ENCODE results near the gene COL23A1.

COL23A1 gene

DNA sequence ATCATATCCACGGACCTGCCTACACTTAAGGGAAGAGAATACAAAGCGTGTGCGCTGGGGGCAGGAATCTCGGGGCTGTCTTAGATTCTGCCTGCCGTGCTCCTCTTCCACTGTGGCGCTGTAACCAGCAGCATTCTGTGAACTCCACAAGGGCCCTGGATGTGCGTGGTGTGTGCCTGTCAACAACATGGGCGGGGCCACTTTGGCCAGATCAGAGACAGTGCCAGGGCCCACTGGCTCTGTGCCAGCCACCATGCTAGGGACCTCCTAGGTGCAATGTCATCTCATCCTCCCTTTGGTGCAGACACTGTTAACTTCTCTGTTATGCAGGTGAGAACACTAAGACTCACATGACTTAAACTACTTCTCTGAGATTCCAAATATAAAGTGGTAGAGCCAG is 113.7 kb downstream of the COL23A1 start:
- peak overlapping the region; percentile 85 for H3K27ac ChIP-seq
- H3K27me3 ChIP-seq = no peaks in the 10 kb centered on the region
- peak overlapping the region in 1 of 2 experiments; percentile 47 for H3K4me3 ChIP-seq (ENCODE audit: low read depth in 1 of 2, low read length in 1 of 2)
- peaks cover 56 to 64% of the 10 kb centered on the region in 2 experiments for H3K4me1 ChIP-seq (ENCODE audit: control insufficient read depth in 1 of 2, insufficient read depth in 1 of 2, low read depth in 1 of 2, low read length in 1 of 2)
- TF ChIP-seq, protein P1, sequence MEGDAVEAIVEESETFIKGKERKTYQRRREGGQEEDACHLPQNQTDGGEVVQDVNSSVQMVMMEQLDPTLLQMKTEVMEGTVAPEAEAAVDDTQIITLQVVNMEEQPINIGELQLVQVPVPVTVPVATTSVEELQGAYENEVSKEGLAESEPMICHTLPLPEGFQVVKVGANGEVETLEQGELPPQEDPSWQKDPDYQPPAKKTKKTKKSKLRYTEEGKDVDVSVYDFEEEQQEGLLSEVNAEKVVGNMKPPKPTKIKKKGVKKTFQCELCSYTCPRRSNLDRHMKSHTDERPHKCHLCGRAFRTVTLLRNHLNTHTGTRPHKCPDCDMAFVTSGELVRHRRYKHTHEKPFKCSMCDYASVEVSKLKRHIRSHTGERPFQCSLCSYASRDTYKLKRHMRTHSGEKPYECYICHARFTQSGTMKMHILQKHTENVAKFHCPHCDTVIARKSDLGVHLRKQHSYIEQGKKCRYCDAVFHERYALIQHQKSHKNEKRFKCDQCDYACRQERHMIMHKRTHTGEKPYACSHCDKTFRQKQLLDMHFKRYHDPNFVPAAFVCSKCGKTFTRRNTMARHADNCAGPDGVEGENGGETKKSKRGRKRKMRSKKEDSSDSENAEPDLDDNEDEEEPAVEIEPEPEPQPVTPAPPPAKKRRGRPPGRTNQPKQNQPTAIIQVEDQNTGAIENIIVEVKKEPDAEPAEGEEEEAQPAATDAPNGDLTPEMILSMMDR (IDR thresholded peaks at IDR 0.05) = no peak
- H3K36me3 ChIP-seq = no peaks in the 10 kb centered on the region
- H3K9me3 ChIP-seq = no peaks in the 10 kb centered on the region

DNA sequence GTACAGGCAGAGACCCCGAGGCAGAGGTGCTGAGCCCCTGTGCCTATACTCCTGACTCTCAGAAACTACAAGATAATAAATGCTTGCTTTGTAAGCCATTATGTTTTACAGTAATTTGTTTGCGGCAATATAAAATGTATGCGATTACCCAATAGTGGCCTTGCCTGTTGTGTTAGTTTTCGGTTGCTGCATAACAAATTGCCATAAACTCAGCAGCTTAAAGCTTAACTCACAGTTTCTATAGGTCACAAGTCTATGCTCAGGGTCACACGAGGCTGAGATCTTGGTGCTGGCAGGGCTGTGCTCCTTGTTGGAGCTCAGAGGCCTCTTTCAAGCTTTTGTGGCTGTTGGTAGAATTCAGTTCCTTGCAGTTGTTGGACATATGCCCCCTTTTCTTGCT is 114.8 kb downstream of the COL23A1 start:
- Histone ChIP-seq H3K27ac (peak overlapping the region; percentile 85), H3K36me3 (no peaks in the 10 kb centered on the region), H3K4me1 (ENCODE audit: control insufficient read depth in 1 of 2, insufficient read depth in 1 of 2, low read depth in 1 of 2, low read length in 1 of 2) (peaks cover 56 to 64% of the 10 kb centered on the region in 2 experiments), H3K9me3 (no peaks in the 10 kb centered on the region), H3K4me3 (ENCODE audit: low read depth in 1 of 2, low read length in 1 of 2) (no peak overlapping the region), H3K27me3 (no peaks in the 10 kb centered on the region)
- TF ChIP-seq, protein P1 (IDR thresholded peaks at IDR 0.05) = no peak

DNA sequence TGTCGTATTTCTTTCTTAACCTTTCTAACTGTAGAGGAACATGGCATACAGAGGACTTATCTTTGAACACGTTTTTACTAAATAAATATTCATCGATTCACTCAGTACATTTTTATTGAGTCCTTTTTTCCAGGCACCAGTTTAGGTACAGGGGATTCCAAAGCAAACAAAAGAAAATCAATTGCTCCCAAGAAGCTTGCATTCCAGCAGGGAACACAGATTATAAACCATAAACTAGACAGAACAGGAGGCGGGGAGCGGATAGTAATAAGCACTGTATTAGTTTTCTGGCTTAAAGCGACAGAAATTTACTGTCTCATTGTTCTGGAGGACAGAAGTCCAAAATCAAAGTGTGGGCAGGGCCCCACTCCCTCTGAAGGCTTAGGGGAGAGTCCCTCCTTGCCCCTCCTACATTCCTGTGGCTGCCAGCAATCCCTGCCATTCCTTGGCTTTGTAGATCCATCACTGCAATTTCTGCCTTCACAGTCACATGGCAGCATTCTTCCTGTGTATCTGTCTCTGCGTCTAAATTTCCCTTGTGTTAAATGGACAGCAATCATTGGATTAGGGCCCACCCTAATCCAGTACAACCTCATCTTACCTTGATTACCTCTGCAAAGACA is 115.5 kb downstream of the COL23A1 start:
- H3K9me3 ChIP-seq = no peaks in the 10 kb centered on the region
- no peaks in the 10 kb centered on the region for H3K27me3 ChIP-seq
- peaks cover 56 to 71% of the 10 kb centered on the region in 2 experiments for H3K4me1 ChIP-seq (ENCODE audit: control insufficient read depth in 1 of 2, insufficient read depth in 1 of 2, low read depth in 1 of 2, low read length in 1 of 2)
- no peaks in the 10 kb centered on the region for H3K36me3 ChIP-seq
- H3K4me3 ChIP-seq (ENCODE audit: low read depth in 1 of 2, low read length in 1 of 2) = no peak overlapping the region
- TF ChIP-seq, protein P1 (IDR thresholded peaks at IDR 0.05) = no peak
- H3K27ac ChIP-seq = no peak overlapping the region

DNA sequence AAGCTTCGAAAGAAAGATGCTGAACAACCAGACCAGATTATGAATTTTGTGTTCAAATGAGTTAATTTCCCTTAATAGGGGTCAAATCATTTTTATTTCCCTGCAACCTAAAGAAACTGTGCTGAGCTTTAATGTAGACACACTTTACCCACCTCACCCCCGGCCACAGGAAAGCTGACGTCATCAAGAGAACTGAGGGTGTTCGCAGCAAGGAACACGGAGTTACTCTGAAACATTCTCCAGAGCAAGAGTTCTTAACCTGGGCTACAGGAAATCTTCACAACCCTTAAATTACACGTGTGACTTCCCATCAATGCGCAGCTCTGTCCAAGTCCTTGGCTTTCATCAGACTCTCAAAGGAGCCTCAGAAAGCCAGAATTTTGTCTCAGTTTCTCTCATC is 116.3 kb downstream of the COL23A1 start:
- TF ChIP-seq, protein P1 (IDR thresholded peaks at IDR 0.05) = no peak
- H3K27me3 ChIP-seq = no peaks in the 10 kb centered on the region
- H3K27ac ChIP-seq = peak overlapping the region; percentile 28
- H3K36me3 ChIP-seq = no peaks in the 10 kb centered on the region
- no peaks in the 10 kb centered on the region for H3K9me3 ChIP-seq
- peaks cover 57 to 71% of the 10 kb centered on the region in 2 experiments for H3K4me1 ChIP-seq (ENCODE audit: control insufficient read depth in 1 of 2, insufficient read depth in 1 of 2, low read depth in 1 of 2, low read length in 1 of 2)
- no peak overlapping the region for H3K4me3 ChIP-seq (ENCODE audit: low read depth in 1 of 2, low read length in 1 of 2)

DNA sequence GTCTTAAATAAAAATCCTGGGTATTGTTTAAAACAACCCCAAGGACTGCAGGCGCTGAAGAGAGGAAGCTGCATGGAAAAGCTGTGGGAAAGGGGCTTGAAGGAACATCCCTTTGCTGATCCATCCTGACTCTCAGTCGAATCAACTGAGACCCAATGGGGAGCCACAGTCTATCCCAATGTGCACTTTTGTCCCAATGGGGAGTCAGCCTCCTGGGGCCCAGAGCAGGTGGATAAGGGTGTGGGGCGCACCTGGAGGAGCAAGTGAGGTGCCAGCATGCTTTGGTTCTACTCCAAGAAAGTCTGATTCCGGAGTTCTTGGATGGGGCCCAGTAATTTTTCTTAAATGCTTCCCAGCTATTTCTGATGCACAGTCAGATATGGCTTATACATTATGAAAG is 118.1 kb downstream of the COL23A1 start:
- no peak overlapping the region for H3K4me3 ChIP-seq (ENCODE audit: low read depth in 1 of 2, low read length in 1 of 2)
- H3K9me3 ChIP-seq = no peaks in the 10 kb centered on the region
- no peaks in the 10 kb centered on the region for H3K36me3 ChIP-seq
- TF ChIP-seq, protein P1 (IDR thresholded peaks at IDR 0.05) = no peak
- no peaks in the 10 kb centered on the region for H3K27me3 ChIP-seq
- peaks cover 56 to 71% of the 10 kb centered on the region in 2 experiments for H3K4me1 ChIP-seq (ENCODE audit: control insufficient read depth in 1 of 2, insufficient read depth in 1 of 2, low read depth in 1 of 2, low read length in 1 of 2)
- H3K27ac ChIP-seq = no peak overlapping the region

Data from neutrophil (primary cell).